GM21723 (cell line): ENCODE data around the gene LTF.

Experiments used
- ATAC-seq: cut with Tn5 transposase; IDR thresholded peaks from one replicate; pipeline ENCODE4 v1.9.1; 2021; ENCODE audit warnings: mild to moderate bottlenecking, moderate library complexity; ENCODE audit not compliant: unreplicated experiment

Gene LTF

DNA sequence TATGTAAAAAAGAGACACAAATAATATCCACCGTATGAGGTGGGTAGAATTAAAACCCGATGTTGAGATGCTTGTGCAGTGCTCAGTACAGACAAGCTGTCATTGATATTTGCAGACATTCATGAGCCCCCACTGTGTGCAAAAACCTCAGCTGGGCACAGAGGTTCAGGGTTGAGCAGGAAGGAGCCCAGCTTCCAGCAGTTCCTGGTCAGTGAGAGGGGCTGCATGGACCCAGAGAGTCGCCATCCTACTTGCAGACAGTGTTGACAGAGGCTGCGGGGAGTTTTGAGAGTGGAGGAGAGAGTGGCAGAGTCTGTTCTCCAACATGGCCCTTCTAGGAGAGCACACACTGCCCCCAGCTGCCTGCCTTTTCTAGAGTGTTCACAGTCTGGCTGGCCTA lies 6.1 kb upstream of the LTF start:
- ATAC-seq = no peak

DNA sequence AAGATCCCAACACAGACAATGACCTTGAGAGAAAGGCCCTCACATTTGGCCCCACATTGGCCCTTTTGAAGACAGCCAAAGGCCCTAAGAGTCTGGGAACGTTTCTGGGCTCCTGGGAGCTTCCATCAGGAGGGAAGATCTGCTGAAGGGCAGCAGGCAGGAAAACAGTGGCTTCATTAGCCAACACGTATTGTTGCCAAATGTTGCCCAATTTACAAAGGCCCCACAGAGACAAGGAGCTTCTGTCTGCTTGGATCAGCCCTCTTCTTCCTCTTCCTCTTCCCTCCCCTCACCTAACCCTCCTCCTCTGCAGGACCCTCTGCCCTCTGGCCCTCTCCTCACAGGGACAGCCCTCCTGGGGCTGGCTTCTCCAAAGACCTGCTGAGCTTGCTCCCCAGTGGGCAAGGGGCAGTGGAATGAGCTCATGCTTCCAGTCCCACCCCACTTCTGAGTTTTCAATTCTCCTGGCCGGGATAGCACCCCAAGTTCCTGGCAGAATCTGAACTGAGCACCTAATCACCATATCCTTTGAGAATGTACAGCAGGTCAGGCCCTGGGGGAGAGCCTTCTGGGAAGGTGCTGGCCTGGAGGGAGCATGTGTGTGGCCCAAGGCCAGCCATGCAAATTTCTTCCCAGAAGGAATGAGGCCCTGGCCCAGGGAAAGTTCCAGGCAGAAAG lies 5.1 kb upstream of the LTF start:
- no peak for ATAC-seq

GRCh38 chr3:46468753-46469600 lies 4.3 kb upstream of the LTF start:
- ATAC-seq = no peak

GRCh38 chr3:46467562-46467961 lies 2.9 kb upstream of the LTF start:
- no peak for ATAC-seq

- ATAC-seq = no peak
Observed at GRCh38 chr3:46466871-46467403, 2.2 kb upstream of the LTF start.

DNA sequence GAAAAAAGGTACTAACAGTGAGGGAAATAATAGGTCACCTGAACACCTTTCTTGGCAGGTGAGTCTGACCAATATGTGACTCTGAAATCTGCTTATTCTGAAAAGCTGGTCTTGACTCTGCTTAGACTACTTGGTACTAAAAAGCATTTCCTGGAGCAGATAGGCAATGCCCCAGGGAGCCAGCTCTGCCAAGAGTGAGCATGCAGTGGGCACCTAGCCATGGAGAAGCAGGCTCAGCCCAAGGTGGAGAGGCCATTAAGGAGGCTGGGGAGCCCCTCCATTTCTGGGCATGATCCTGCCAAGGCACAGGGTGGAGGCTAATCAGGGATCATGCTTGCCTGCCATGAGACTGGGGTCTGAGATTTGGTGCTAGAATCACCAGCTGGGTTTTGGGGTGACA lies 1.6 kb upstream of the LTF start:
- no peak for ATAC-seq

GRCh38 chr3:46465196-46465520 lies 453 bp upstream of the LTF start:
- no peak for ATAC-seq

GRCh38 chr3:46463868-46464241 lies 850 bp downstream of the LTF start:
- no peak for ATAC-seq

DNA sequence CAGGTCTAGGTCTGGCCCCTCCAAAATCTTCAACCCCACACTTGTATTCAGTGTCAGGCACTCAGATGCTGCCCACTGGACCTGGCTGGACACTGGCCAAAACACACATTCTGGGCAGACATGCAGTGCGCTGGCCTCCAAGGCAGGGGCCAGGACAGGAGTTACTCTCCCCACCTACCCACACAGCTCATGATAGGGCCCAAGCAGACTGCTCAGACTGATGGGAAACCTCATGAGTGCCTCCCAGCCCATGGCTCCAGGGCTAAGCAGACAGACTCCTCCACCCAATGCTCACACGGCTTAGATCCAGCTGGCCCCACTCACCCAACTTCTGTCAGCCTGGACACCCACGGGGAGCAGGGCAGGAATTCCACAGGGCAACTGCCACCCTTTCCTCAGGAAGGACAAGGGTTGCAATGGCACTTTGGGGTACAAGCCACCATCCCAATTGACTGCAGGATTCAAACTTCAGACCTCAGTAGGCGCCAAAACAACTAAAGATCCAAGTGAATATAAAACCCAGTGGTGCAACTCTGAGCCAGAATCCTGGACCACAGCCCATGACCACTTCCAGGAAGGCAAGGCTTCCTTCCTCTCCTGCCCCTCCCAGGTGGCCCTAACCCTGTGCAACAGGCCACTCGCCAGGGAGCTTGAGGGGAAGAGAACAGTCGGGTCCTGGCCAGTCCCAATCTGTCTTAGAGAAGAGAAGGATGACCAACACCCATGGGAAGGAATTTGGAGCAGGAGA lies 1.4 kb downstream of the LTF start:
- ATAC-seq = no peak

GRCh38 chr3:46462511-46462910 lies 2.2 kb downstream of the LTF start:
- ATAC-seq = no peak

DNA sequence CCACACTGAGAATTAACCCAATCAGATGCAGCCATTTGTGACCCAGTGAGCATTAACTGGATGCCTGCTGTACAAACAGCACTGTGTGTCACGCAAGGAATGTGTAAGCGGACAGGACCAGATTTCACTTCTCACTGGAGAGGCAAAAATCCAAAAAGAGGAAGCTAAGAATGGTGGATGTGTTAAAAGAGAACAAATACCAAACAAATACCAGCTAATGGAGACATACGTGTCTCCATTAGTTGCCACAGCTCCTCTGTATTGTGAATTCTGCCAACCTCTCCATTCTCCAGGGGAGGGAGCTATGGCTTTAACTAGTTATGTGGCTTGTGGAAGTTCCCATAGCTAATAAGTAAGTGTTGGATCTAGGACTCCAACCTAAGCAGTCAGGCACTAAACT lies 2.6 kb downstream of the LTF start:
- ATAC-seq = no peak

DNA sequence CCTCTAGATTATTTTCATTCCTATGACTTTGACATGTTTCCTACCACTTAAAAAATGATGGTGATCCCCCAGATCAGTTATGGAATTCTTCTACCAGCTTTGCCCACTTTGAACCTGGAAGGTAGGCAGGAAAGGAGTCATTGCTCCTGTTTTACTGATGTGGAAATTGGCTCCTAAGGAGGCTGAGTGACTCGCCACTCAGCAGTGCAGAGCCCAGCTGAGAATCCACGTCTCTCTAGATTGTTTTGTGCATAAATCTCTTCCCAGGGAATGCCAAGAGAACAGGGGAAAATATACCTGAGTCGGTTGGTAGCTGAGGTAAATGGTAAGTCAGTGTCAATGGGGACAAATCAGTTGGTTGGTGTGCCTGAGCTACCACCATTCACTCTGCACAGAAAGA lies 4.7 kb downstream of the LTF start:
- no peak for ATAC-seq

GRCh38 chr3:46456118-46456517 lies 8.6 kb downstream of the LTF start:
- ATAC-seq = no peak

- ATAC-seq = no peak
Observed at GRCh38 chr3:46455231-46456115, 9.2 kb downstream of the LTF start.

- no peak for ATAC-seq
Observed at GRCh38 chr3:46454606-46455005, 10.1 kb downstream of the LTF start.

GRCh38 chr3:46454209-46454595 lies 10.5 kb downstream of the LTF start:
- no peak for ATAC-seq

DNA sequence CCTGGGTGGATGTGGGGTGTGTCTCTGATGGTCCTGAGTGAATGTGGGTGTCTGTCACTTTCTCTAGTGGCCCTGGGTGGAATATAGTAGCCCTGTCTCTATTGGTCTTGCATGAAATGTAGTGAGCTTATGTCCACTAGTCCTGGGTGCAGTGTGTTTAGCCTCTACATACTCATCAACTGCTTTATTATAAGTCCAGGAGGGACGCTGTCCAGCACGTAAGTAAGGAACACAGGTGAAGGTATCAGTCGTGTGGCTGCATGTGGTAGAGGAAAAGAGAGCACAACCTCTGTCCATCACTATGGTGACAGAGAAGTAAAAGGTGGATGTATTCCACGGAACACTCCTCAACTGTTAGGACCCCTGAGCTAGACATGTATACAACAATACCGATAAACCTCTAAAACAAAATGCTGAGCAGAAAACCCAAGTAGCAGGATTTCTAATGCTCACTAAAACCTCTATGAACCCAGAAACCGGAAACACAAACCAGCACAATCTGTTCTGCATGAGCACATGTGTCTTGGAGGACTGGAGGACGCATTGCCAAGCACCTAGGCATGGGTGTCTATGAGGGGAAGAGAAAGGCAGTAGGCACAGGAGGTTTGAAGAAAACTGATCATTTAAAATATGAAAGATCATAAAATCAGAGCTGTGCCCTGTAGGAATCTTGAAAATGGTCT lies 11.0 kb downstream of the LTF start:
- no peak for ATAC-seq

DNA sequence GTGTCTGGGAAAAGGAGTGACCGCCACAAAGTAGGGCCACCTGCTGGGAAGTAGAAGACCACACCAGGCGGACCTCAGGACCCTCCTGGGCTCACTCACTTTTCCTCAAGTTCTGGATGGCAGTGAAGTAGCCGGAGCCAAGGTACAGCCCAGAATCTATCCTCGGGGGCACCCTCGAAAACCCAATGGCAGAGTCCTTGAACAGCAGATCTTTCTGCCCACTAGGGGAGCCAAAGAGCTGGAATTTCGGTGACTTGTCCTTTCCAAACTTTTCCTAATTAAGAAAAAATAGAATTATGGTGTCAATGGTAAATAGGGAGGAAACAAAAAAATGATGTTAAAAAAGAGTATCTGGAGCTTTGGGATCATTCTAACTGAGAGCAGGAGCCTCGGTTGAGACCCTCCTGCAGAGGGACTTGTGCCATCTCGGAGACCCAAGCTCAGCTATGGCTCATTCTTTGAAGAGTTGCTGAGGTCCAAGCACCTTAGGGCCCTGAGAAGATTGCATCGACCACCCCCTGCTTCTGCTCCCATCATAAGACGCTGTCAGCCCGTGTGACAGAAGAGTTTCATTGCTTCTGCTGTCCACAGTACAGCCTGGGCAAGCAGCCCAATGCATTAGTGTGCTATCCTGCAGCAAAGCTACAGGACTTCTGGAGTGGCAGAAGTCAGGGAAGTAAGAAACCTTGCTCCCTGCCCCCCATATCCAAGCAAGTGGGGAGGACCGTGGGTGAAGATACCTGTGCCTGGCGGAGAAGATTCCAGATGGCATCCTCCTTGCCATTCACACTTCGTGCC lies 14.8 kb downstream of the LTF start:
- ATAC-seq = no peak

DNA sequence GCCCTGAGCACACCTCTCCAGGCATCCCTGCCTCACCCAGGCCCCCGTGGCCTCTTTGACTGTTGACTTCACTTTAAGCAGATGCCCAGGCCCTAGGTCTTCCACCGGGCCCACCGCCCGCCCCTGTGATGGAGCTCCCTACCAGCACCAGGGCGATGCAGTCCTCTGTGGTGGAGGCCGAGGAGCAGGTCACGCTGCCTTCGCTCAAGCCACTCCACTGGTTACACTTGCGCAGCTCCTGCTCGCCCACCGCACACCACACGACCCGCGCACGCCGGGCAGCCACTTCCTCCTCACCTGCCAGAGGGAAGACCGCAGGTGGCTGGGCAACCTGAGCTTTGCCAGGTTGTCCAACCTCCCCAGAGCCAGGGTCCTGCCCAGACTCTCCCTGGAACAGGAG lies 16.0 kb downstream of the LTF start:
- ATAC-seq = no peak
